ENCODE results near the gene DCDC2B. TPM values are rescaled to one million over a fixed set of nuclear protein-coding genes. Genes with fewer than 3 reads are reported as not detected.

DCDC2B gene
- polyA plus RNA-seq, 2 of the 4 experiments (the other 2 are of a cell fraction), result not detected

- TF ChIP-seq CHD2 (IDR thresholded peaks at IDR 0.05; ENCODE audit: low read length, partially characterized antibody), result no peak
Observed at GRCh38 chr1:32179443-32180185, 29.3 kb upstream of the DCDC2B start, which contains the start of gene TXLNA (continued).

- WGBS (ENCODE audit: missing lambda C conversion rate), result 7% methylated on average over 30 of the region's 36 CpGs
- Histone ChIP-seq H3K4me2 (peak overlapping the region; percentile 95), H3K27ac (peak overlapping the region; percentile 89 to 94), H3K4me3 (peak overlapping the region; percentile 90), H3K4me1 (peaks cover 36% of the 10 kb centered on the region), H3K9me3 (no peaks in the 10 kb centered on the region)
- TF ChIP-seq ELK1 (IDR thresholded peaks at IDR 0.05; ENCODE audit: low read depth, low read length) (no peak), PBX3 (IDR thresholded peaks at IDR 0.05) (no peak), FOXS1 (CRISPR knock-in tag; IDR thresholded peaks at IDR 0.05) (no peak), NFE2L2 (conservative IDR thresholded peaks at IDR 0.05; ENCODE audit: low read length) (no peak), HOXA7 (CRISPR knock-in tag; IDR thresholded peaks at IDR 0.05) (no peak), TFCP2L1 (CRISPR knock-in tag; IDR thresholded peaks at IDR 0.05) (no peak), CBX2 (IDR thresholded peaks at IDR 0.05; ENCODE audit: borderline replicate concordance, low read depth) (no peak)
- ChIA-PET CTCF (interaction anchor here (1.2 to 1.7 kb wide), 4 partner anchors 27 to 136 kb away, joined by 3 to 9 read pairs (median 6); no protein-coding TSS in a partner anchor), POLR2A (interaction anchor here (1.4 to 2.0 kb wide), 9 partner anchors 12 to 73 kb away, joined by 3 to 16 read pairs (median 5); partner anchors contain the start of genes CCDC28B, IQCC and KPNA6)
- no peak for FAIRE-seq
- peak; percentile 28 to 32 for DNase-seq (ENCODE audit: low read depth in 1 of 2, low spot score in 1 of 2)
- ATAC-seq, result peak; percentile 48 to 58
Observed at GRCh38 chr1:32180186-32181060, 28.5 kb upstream of the DCDC2B start.

GRCh38 chr1:32181065-32181464 is 27.8 kb upstream of the DCDC2B start:
- CTCF ChIA-PET, result interaction anchor here (1.7 kb wide), 3 partner anchors 70 to 135 kb away, joined by 3 to 9 read pairs (median 5); no protein-coding TSS in a partner anchor
- H3K27ac ChIP-seq, result peak overlapping the region; percentile 89 to 94; a peak in 5 of 6 replicates

GRCh38 chr1:32181563-32181962 is 27.3 kb upstream of the DCDC2B start:
- Histone ChIP-seq H3K4me1 (peaks cover 36% of the 10 kb centered on the region), H3K27ac (peak overlapping the region in 1 of 2 experiments; percentile 94; a peak in 3 of 6 replicates), H3K9me3 (no peaks in the 10 kb centered on the region), H3K4me3 (peak overlapping the region; percentile 90; the same call in 2 of the 3 replicates), H3K4me2 (peak overlapping the region; percentile 95)
- ATAC-seq, result no peak
- CTCF ChIA-PET, result interaction anchor here (0.6 to 1.7 kb wide), 3 partner anchors 59 to 135 kb away, joined by 3 to 5 read pairs (median 3); no protein-coding TSS in a partner anchor
- POLR2A ChIA-PET, result no interaction called here
- FAIRE-seq, result no peak
- DNase-seq (ENCODE audit: low read depth in 1 of 2, low spot score in 1 of 2), result no peak
- 83% methylated on average over 5 of the region's 5 CpGs for WGBS (ENCODE audit: missing lambda C conversion rate)
- TF ChIP-seq JUN (IDR thresholded peaks at IDR 0.05) (no peak), FOSB (CRISPR knock-in tag; IDR thresholded peaks at IDR 0.05) (no peak), EHMT2 (IDR thresholded peaks at IDR 0.05; ENCODE audit: low read depth) (no peak), KDM5A (IDR thresholded peaks at IDR 0.05) (no peak), EP300 (IDR thresholded peaks at IDR 0.05) (no peak), CEBPB (IDR thresholded peaks at IDR 0.05) (no peak), TP53 (CRISPR knock-in tag; IDR thresholded peaks at IDR 0.05) (no peak), HES2 (IDR thresholded peaks at IDR 0.05) (no peak)

More at GRCh38 chr1:32181065-32181464, 27.8 kb upstream of the DCDC2B start:
- WGBS (ENCODE audit: missing lambda C conversion rate), result 84% methylated on average over 9 of the region's 9 CpGs
- ATAC-seq, result no peak
- Histone ChIP-seq H3K4me2 (peak overlapping the region; percentile 95), H3K4me3 (peak overlapping the region; percentile 90), H3K4me1 (peaks cover 36% of the 10 kb centered on the region), H3K9me3 (no peaks in the 10 kb centered on the region)
- TF ChIP-seq CBX2 (IDR thresholded peaks at IDR 0.05; ENCODE audit: borderline replicate concordance, low read depth) (no peak), CHD2 (IDR thresholded peaks at IDR 0.05; ENCODE audit: low read length, partially characterized antibody) (no peak), PHF8 (IDR thresholded peaks at IDR 0.05; ENCODE audit: borderline replicate concordance, low read depth) (no peak), KDM1A (IDR thresholded peaks at IDR 0.05; ENCODE audit: low read depth) (no peak), POLR2AphosphoS2 (conservative IDR thresholded peaks at IDR 0.05; ENCODE audit: low read length) (no peak), ATOH8 (CRISPR knock-in tag; IDR thresholded peaks at IDR 0.05; ENCODE audit: low read depth) (no peak), HDAC2 (IDR thresholded peaks at IDR 0.05) (no peak), EHF (CRISPR knock-in tag; IDR thresholded peaks at IDR 0.05) (no peak), MYC (IDR thresholded peaks at IDR 0.05; ENCODE audit: borderline replicate concordance, low read length) (no peak)
- no peak for FAIRE-seq
- no peak for DNase-seq (ENCODE audit: low read depth in 1 of 2, low spot score in 1 of 2)
- POLR2A ChIA-PET, result no interaction called here
